ENCODE data around the gene LLGL2. TPM values are rescaled to one million over a fixed set of nuclear protein-coding genes. Genes with fewer than 3 reads are reported as not detected.
"Not testable (repeated sequence)": the region's sequence is repeated elsewhere in the genome, so short reads cannot be mapped to it uniquely, and the experiment has no call there.

LLGL2 gene
- total RNA-seq, 4 donors from 2014 or later: 0.78 to 7.1 (median 1.4) TPM

DNA sequence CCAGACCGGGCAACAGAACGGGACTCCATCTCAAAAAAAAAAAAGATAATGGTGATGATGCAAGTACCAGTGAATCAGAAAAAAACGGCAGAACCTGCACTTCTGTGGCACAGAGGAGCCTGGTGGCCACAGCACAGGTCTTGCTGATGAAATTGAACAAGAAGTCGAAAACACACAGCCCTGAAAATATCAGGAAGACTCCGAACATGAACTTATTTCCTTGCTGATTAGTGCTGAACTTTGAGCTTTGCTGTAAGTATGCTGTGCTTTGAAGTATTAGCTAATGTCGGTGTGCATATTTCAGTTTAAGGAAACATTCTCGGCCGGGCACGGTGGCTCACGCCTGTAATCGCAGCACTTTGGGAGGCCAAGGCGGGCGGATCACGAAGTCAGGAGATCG, 51.2 kb downstream of the LLGL2 start:
- Histone ChIP-seq H3K9me3 (no peaks in the 10 kb centered on the region), H3K4me1 (no peaks in the 10 kb centered on the region), H3K36me3 (no peaks in the 10 kb centered on the region), H3K27me3 (no peaks in the 10 kb centered on the region), H3K27ac (no peak overlapping the region), H3K4me3 (no peak overlapping the region)
- DNase-seq (no peak), ATAC-seq (no peak)
- TF ChIP-seq, protein P1, sequence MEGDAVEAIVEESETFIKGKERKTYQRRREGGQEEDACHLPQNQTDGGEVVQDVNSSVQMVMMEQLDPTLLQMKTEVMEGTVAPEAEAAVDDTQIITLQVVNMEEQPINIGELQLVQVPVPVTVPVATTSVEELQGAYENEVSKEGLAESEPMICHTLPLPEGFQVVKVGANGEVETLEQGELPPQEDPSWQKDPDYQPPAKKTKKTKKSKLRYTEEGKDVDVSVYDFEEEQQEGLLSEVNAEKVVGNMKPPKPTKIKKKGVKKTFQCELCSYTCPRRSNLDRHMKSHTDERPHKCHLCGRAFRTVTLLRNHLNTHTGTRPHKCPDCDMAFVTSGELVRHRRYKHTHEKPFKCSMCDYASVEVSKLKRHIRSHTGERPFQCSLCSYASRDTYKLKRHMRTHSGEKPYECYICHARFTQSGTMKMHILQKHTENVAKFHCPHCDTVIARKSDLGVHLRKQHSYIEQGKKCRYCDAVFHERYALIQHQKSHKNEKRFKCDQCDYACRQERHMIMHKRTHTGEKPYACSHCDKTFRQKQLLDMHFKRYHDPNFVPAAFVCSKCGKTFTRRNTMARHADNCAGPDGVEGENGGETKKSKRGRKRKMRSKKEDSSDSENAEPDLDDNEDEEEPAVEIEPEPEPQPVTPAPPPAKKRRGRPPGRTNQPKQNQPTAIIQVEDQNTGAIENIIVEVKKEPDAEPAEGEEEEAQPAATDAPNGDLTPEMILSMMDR (IDR thresholded peaks at IDR 0.05 in 4 of 5, conservative IDR thresholded peaks at IDR 0.05 in 1 of 5): no peak
- no peak for TF ChIP-seq POLR2A (IDR thresholded peaks at IDR 0.05)
- intact Hi-C loops (cut with DNase I; ENCODE audit: low total_unique reads): no loop called here
- in situ Hi-C loops (cut with MboI; ENCODE audit: low sequenced_read_pairs in 4 of 4): loop anchor here in 1 of 4 donors (25.0 kb wide), 1 partner anchor 139 kb away; no protein-coding TSS in a partner anchor

DNA sequence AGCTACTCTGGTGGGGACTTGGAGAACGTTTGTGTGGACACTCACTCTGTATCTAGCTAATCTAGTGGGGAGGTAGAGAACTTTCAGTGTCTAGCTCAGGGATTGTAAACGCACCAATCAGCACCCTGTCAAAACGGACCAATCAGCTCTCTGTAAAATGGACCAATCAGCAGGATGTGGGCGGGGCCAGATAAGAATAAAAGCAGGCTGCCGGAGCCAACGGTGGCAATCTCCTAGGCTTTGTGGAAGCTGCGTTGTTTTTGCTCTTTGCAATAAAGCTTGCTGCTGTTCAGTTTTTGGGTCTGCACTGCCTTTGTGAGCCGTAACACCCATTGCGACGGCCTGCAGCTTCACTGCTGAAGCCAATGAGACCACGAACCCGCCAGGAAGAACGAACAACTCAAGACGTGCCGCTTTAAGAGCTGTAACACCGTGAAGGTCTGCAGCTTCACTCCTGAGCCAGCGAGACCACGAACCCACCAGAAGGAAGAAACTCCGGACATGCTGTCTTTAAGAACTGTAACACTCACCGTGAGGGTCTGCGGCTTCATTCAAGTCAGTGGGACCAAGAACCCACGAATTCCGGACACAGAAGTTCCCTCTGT, 55.7 kb downstream of the LLGL2 start:
- intact Hi-C loops (cut with DNase I; ENCODE audit: low total_unique reads); DNase-seq; ATAC-seq; H3K9me3 ChIP-seq; H3K36me3 ChIP-seq; H3K4me3 ChIP-seq; H3K27ac ChIP-seq; H3K4me1 ChIP-seq; H3K27me3 ChIP-seq: not testable (repeated sequence)
- in situ Hi-C loops (cut with MboI; ENCODE audit: low sequenced_read_pairs in 4 of 4): loop anchor here in 1 of 4 donors (25.0 kb wide), 1 partner anchor 144 kb away; no protein-coding TSS in a partner anchor

DNA sequence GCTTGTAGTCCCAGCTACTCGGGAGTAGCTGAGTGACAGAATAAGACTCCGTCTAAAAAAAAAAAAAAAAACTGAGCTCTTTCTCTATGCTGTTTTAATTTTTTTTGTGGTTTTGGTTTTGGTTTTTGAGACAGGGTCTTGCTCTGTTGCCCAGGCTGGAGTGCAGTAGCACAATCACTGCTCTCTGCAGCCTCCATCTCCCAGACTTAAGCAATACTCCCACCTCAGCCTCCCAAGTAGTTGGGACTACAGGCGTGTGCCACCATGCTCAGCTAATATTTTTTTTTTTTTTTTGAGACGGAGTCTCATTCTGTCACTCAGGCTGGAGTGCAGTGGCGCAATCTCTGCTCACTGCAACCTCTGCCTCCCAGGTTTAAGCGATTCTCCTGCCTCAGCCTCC, 57.7 kb downstream of the LLGL2 start:
- DNase-seq; H3K4me3 ChIP-seq; intact Hi-C loops (cut with DNase I; ENCODE audit: low total_unique reads); H3K27ac ChIP-seq; H3K36me3 ChIP-seq; H3K9me3 ChIP-seq; ATAC-seq; H3K4me1 ChIP-seq: not testable (repeated sequence)
- H3K27me3 ChIP-seq: peaks cover 15 to 17% (median 16%) of the 10 kb centered on the region in 3 donors
- in situ Hi-C loops (cut with MboI; ENCODE audit: low sequenced_read_pairs in 4 of 4): loop anchor here in 1 of 4 donors (25.0 kb wide), 1 partner anchor 146 kb away; no protein-coding TSS in a partner anchor

DNA sequence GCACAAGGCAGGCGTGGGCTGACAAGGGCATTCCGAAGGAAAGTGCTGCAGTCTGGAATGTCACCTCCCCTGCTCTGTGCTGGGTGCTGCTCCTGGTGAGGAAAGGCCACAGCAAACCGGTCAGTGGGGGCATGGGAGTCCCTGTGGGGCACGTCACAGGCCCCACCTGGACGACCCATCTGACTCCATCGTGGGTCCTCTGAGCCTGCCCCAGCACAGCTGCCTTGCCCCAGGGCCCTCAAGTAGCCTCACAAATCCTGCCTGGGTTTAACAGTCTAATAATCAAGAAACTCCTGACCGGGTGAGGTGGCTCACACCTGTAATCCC, 59.3 kb downstream of the LLGL2 start:
- no peak for TF ChIP-seq POLR2A (IDR thresholded peaks at IDR 0.05)
- Histone ChIP-seq H3K36me3 (no peaks in the 10 kb centered on the region), H3K9me3 (no peaks in the 10 kb centered on the region), H3K27ac (no peak overlapping the region), H3K4me1 (peaks cover 0 to 3% of the 10 kb centered on the region in 2 donors), H3K4me3 (no peak overlapping the region), H3K27me3 (peaks cover 18 to 20% (median 19%) of the 10 kb centered on the region in 3 donors)
- intact Hi-C loops (cut with DNase I; ENCODE audit: low total_unique reads) (no loop called here), in situ Hi-C loops (cut with MboI; ENCODE audit: low sequenced_read_pairs in 4 of 4) (loop anchor here in 1 of 4 donors (25.0 kb wide), 1 partner anchor 148 kb away; no protein-coding TSS in a partner anchor)
- DNase-seq: no peak
- no peak for ATAC-seq

DNA sequence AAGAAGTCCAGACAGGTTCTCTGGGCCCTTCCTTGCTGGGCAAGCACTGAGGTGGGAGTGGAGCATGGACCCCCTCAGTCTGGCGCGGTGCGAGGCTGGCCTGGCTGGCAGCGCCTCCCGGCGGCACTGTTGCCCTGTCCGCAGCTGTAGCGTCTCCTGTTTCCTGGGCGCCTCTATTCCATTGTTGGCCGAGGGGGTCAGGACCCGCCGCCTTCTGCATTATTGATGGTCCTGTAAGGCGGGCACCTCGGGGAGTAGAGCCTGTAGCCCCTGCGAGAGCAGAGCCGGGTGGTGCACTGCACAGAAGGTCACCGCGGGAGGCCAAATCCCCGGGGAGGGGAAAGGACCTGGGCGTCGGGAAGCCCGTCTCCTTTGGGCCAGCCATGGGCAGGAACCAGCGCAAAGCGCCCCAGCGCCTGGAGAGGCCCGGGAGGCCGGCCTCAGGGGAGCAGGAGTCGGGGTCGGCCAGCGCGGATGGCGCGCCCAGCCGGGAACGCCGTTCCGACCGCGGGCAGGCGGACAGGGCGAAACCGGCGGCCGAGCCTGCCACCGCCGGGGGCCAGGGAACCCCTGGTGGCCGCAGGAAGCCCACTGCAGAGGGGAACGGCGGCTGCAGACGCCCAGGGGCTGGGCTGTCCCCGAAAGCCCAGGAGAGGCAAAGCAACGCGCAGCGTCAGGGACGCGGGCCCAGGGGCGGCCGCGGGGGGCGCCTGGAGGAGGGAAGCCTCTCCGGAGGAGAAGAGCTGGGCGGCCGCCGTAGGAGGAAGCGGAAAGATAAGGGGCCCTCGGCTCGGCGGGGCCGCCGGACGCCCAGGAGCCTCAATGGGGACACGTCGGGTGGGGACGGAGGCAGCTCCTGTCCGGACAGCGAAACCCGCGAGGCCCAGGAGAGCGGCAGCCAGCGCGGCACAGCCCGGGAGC, 62.4 kb downstream of the LLGL2 start, which contains the start of gene MYO15B:
TSS of gene MYO15B (plus strand) at position 126 of the 921 bp plus-strand sequence. CDS start at position 384, 258 bp downstream.
- Histone ChIP-seq H3K27ac (peak within 1 kb of the TSS; percentile 67 to 85 (median 79)), H3K4me3 (peak within 1 kb of the TSS; percentile 50 to 70 (median 66)), H3K4me1 (peaks cover 0 to 3% of the 10 kb centered on the region in 2 donors), H3K9me3 (no peaks in the 10 kb centered on the region), H3K27me3 (peaks cover 18 to 20% (median 19%) of the 10 kb centered on the region in 3 donors), H3K36me3 (no peaks in the 10 kb centered on the region)
- in situ Hi-C loops (cut with MboI; ENCODE audit: low sequenced_read_pairs in 4 of 4) (loop anchor here in 1 of 4 donors (25.0 kb wide), 1 partner anchor 151 kb away; no protein-coding TSS in a partner anchor), intact Hi-C loops (cut with DNase I; ENCODE audit: low total_unique reads) (loop anchor here (2.0 kb wide), 1 partner anchor 163 kb away; no protein-coding TSS in a partner anchor)
- ATAC-seq (peak; percentile 26 to 34), DNase-seq (peak in 1 of 2 donors; percentile 25)
- no peak for TF ChIP-seq POLR2A (IDR thresholded peaks at IDR 0.05)
- TF ChIP-seq, protein P1 (IDR thresholded peaks at IDR 0.05 in 4 of 5, conservative IDR thresholded peaks at IDR 0.05 in 1 of 5): peak in 3 of 5 experiments; percentile 16 to 32 (median 24)
